WI38 (cell line): Measurements from ENCODE around the gene SYCP2.
"Not testable (repeated sequence)": the region's sequence is repeated elsewhere in the genome, so short reads cannot be mapped to it uniquely, and the experiment has no call there.

Experiments used
- H3K4me3 ChIP-seq: 2 replicates; pipeline ENCODE4 v1.5.1; 2011; ENCODE audit warnings: low read depth, mild to moderate bottlenecking, control low read depth, low read length
- TF ChIP-seq, protein P1 (sequence below): IDR thresholded peaks from 2 replicates; pipeline ENCODE4 v1.5.1; 2012; ENCODE audit warnings: low read depth, mild to moderate bottlenecking, control low read depth, low read length

SYCP2 gene

DNA sequence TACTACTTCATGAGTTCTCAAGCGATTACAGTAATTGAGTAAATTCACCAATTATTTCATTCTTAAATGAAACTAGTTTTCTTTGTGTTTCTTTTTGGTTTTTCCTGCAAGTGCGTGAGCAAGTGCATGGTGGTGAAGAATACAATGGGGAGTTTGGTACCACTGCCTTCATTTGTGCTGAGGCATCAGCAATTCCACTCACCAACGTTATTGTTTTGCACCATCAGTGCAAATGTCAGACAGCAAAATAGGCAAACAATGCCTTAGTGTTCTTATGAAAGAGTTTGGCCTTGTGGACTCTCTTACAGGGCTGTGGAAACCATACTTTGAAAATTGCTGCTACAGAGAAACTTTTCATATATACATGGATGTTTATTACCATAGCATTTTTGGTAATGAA lies 33.0 kb upstream of the SYCP2 start:
- TF ChIP-seq, protein P1, sequence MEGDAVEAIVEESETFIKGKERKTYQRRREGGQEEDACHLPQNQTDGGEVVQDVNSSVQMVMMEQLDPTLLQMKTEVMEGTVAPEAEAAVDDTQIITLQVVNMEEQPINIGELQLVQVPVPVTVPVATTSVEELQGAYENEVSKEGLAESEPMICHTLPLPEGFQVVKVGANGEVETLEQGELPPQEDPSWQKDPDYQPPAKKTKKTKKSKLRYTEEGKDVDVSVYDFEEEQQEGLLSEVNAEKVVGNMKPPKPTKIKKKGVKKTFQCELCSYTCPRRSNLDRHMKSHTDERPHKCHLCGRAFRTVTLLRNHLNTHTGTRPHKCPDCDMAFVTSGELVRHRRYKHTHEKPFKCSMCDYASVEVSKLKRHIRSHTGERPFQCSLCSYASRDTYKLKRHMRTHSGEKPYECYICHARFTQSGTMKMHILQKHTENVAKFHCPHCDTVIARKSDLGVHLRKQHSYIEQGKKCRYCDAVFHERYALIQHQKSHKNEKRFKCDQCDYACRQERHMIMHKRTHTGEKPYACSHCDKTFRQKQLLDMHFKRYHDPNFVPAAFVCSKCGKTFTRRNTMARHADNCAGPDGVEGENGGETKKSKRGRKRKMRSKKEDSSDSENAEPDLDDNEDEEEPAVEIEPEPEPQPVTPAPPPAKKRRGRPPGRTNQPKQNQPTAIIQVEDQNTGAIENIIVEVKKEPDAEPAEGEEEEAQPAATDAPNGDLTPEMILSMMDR: no peak
- no peak overlapping the region for H3K4me3 ChIP-seq

DNA sequence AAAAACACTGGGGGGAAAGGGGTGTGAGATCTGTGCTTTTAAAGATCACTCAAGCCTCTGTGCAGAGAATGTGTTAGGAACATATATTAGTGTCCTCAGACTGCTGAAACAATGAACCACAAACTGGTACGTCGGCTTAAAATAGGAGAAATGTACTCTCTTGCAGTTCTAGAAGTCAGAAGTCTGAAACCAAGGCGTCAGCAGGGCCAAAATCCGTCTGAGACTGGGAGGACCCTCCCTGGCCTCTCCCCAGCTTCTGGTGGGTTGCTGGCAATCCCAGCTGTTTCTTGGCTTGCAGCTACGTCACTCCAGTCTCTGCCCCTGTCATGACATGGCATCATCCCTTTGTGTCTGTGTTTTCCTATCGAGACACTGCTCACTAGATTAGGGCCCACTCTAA lies 28.7 kb upstream of the SYCP2 start:
- H3K4me3 ChIP-seq: no peak overlapping the region
- TF ChIP-seq, protein P1: no peak

DNA sequence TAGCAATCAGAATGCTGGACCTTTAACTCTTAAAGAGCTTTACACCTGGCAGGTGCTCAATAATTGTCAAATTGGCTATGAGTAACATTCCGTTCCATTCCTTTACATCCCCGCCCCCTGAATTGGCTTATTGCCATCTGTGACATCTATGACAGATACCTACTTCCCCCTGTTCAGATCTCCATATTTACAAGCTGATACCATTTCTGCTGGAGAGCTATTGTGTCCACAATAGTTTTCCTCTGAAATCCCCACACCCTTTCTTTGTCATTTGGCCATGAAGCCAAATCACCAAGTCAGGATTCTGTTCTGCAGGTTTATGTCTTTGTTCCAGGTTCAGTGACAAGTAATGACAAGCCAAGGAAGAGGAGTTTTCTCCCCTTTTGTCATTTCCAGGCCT lies 28.0 kb upstream of the SYCP2 start:
- TF ChIP-seq, protein P1: no peak
- no peak overlapping the region for H3K4me3 ChIP-seq

DNA sequence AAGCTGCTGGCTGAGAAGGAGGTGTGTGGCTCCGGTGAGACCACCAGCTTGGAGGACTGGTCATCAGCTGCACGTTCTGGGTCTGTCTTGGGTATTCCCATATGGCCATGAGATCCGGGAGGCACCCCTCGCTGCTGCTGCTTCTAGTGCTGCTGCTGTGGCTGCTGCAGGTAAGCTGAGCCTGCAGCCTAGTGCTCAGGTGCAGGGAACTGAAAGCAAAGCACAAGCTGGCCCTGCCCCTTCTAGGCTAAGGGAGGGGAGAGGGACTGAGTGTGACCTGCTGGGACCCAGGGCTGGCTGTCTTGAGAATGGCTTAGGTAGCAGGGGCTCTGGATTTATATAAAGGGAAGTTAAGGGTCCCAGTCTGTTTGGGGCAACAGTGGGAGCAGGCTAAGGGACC lies 25.2 kb upstream of the SYCP2 start:
- H3K4me3 ChIP-seq: no peak overlapping the region
- TF ChIP-seq, protein P1: no peak

DNA sequence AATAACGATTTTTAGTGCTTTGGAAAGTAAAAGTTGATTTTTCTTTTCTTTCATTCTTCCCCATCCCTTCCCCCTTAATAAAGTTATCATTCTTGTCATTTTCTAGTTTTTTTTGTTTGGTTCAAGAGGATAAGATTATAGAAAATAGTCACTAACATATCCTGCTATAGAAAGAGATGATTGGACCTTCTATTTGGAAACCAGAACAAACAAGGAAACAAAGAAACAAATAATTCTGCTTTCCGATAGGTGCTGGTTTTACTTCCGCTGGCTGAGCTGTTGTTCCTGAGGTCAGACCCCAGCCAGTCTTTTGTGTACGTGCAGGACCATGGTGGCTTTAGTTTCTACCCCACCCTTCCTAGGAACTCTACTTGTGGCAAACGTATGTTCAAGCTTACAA lies 24.7 kb upstream of the SYCP2 start, which contains the start of gene CDH26:
Gene CDH26 (plus strand): TSS at position 301 of the 400 bp plus-strand sequence. CDS start 304 bp downstream, outside the sequence.
- H3K4me3 ChIP-seq: no peak within 1 kb of the TSS
- TF ChIP-seq, protein P1: no peak

DNA sequence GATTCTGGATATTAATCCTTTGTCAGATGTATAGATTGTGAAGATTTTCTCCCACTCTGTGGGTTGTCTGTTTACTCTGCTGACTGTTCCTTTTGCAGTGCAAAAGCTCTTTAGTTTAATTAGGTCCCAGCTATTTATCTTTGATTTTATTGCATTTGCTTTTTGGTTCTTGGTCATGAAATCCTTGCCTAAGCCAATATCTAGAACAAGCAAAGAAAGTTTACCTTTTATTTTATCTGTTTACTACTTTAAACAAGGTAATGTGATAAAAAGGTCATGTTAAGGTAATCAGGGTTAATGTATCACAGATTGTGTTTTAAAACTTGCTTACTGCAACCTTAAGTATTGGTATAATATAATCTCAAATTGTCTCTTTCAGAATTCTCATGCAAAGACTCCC lies 24.1 kb upstream of the SYCP2 start:
- H3K4me3 ChIP-seq: not testable (repeated sequence)

DNA sequence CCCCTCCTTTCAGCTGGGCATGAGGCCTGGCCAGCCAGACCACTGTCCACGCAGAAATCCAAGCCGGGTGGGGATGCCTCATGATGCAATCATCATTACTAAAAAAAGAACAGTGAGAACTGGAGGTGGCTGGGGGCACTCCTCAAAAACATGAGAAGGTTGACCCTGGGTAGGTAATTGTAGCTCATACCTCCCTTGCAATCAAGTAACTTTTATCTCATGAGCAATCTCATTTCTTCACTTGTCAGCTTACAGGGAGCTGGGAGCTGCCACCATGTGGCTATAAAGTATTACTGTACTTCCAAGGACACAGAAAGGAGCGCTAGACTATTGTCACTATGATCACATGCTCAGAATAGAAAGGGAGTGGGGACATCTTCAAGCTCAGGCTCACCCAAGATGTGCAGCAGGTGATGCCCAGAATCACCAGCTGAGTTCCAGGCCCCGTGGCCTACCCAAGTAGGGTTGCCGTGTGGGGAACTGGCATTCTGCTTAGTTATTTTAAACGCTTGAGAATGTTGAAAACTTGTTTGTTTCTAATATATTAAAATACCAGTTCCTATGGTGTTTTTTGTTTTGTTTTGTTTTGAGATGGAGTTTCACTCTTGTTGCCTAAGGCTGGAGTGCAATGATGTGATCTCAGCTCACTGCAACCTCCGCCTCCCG lies 21.8 kb upstream of the SYCP2 start:
- TF ChIP-seq, protein P1: no peak
- no peak overlapping the region for H3K4me3 ChIP-seq

DNA sequence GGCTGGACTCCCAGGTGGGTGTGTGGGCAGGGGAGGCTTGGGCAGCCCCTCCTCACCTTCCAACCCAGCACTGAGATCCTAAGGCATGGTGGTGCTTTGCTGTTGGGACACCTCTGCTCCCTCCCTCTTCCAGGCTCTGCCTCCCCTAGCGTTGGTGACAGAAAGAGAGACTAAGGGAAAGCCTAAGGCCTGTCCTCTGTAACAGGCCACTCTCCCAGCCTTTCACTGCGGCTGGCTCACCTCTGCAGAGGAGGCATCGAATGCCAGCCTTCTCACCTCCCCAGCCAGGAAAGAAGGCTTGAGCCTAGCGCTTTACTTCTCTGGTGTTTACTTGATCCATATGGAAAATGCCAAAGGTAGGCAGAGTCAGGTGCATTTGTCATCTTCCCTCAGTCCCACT lies 21.3 kb upstream of the SYCP2 start:
- H3K4me3 ChIP-seq: no peak overlapping the region
- TF ChIP-seq, protein P1: no peak
